ENCODE results near the gene PARP3. TPM values are rescaled to one million over a fixed set of nuclear protein-coding genes. Genes with fewer than 3 reads are reported as not detected.
"Not testable (repeated sequence)": the region's sequence is repeated elsewhere in the genome, so short reads cannot be mapped to it uniquely, and the experiment has no call there.

PARP3 gene
- total and polyA plus RNA-seq, 10 of the 15 experiments (the other 5 are each of a cell fraction or from before 2014, with no cell fraction given), result 2.1 to 31.2 (median 19.5) TPM

GRCh38 chr3:51988286-51989146, 46.4 kb downstream of the PARP3 start:
- in situ Hi-C loops (cut with MboI), result no loop called here
- H3K9me3 ChIP-seq (replicated peaks; ENCODE audit: control insufficient read depth, insufficient read depth, low read length), result no peaks in the 10 kb centered on the region
- DNase-seq (ENCODE audit: low read depth, low spot score), result no peak
- SMC1A ChIA-PET (ENCODE audit: uncharacterized antibody, unreplicated experiment), result no interaction called here
- TF ChIP-seq POLR2A (IDR thresholded peaks at IDR 0.05; ENCODE audit: low read depth, low read length) (0 out of 2 replicates have a peak, but pooled peaks have one; percentile 27), BHLHE40 (IDR thresholded peaks at IDR 0.05; ENCODE audit: borderline replicate concordance in 1 of 2, low read depth in 2 of 2, low read length in 1 of 2) (no peak), ZNF24 (IDR thresholded peaks at IDR 0.05) (no peak), CBX3 (IDR thresholded peaks at IDR 0.05; ENCODE audit: borderline replicate concordance, low read depth) (no peak)
- RAD21 ChIA-PET (ENCODE audit: unreplicated experiment), result no interaction called here
- H3K27ac ChIP-seq (ENCODE audit: control insufficient read depth, insufficient read depth), result no peak overlapping the region
- FAIRE-seq, result no peak
- H4K20me1 ChIP-seq (ENCODE audit: control insufficient read depth, insufficient read depth), result 0 out of 2 replicates have a peak, but pooled peaks cover 6% of the 10 kb centered on the region
- no TSS peak for BruUV-seq (replicated peaks)
- no peaks in the 10 kb centered on the region for H3K27me3 ChIP-seq (replicated peaks in 1 of 2; ENCODE audit: control insufficient read depth in 2 of 2, insufficient read depth in 2 of 2, low read length in 1 of 2)
- peaks cover 12% of the 10 kb centered on the region for H3K79me2 ChIP-seq (ENCODE audit: control insufficient read depth, insufficient read depth, low read length)
- no peak overlapping the region for H3K4me2 ChIP-seq (ENCODE audit: control insufficient read depth, insufficient read depth)
- ATAC-seq, result no peak
- H2AFZ ChIP-seq (ENCODE audit: control insufficient read depth, low read depth, low read length), result no peak overlapping the region
- CTCF ChIA-PET, result no interaction called here
- H3K4me1 ChIP-seq (ENCODE audit: control insufficient read depth, insufficient read depth, low read length), result peaks cover 3% of the 10 kb centered on the region
- H3K36me3 ChIP-seq (ENCODE audit: control insufficient read depth in 2 of 2, insufficient read depth in 2 of 2, low read length in 1 of 2), result peaks cover 5 to 7% of the 10 kb centered on the region in 2 experiments; a peak in 3 of 4 replicates
- intact Hi-C loops (cut with micrococcal nuclease; ENCODE audit: unreplicated experiment), result no loop called here
- POLR2A ChIA-PET, result no interaction called here
- no peak overlapping the region for H3K9ac ChIP-seq (ENCODE audit: control insufficient read depth, insufficient read depth, low read length)
- no peak overlapping the region for H3K4me3 ChIP-seq
- 63% methylated on average over 15 of the region's 15 CpGs for WGBS (ENCODE audit: insufficient coverage, insufficient replicate concordance, low lambda C conversion rate, missing lambda C conversion rate)

GRCh38 chr3:51990501-51990971, 48.4 kb downstream of the PARP3 start:
- H3K4me2 ChIP-seq (ENCODE audit: control insufficient read depth, insufficient read depth); H3K9me3 ChIP-seq (replicated peaks; ENCODE audit: control insufficient read depth, insufficient read depth, low read length); H2AFZ ChIP-seq (ENCODE audit: control insufficient read depth, low read depth, low read length); FAIRE-seq; H4K20me1 ChIP-seq (ENCODE audit: control insufficient read depth, insufficient read depth); H3K9ac ChIP-seq (ENCODE audit: control insufficient read depth, insufficient read depth, low read length); in situ Hi-C loops (cut with MboI); intact Hi-C loops (cut with micrococcal nuclease; ENCODE audit: unreplicated experiment); ATAC-seq; DNase-seq (ENCODE audit: low read depth, low spot score); H3K27ac ChIP-seq (ENCODE audit: control insufficient read depth, insufficient read depth); H3K27me3 ChIP-seq (replicated peaks in 1 of 2; ENCODE audit: control insufficient read depth in 2 of 2, insufficient read depth in 2 of 2, low read length in 1 of 2); H3K4me3 ChIP-seq; BruUV-seq (replicated peaks); H3K4me1 ChIP-seq (ENCODE audit: control insufficient read depth, insufficient read depth, low read length); SMC1A ChIA-PET (ENCODE audit: uncharacterized antibody, unreplicated experiment): not testable (repeated sequence)
- WGBS (ENCODE audit: insufficient coverage, insufficient replicate concordance, low lambda C conversion rate, missing lambda C conversion rate), result 94% methylated on average over 34 of the region's 38 CpGs
- CTCF ChIA-PET, result interaction anchor here (1.4 kb wide), 2 partner anchors 11 to 48 kb away, joined by 5 to 6 read pairs; partner anchors contain the start of gene PARP3
- Histone ChIP-seq H3K36me3 (ENCODE audit: control insufficient read depth in 2 of 2, insufficient read depth in 2 of 2, low read length in 1 of 2) (peaks cover 14 to 16% of the 10 kb centered on the region in 2 experiments), H3K79me2 (ENCODE audit: control insufficient read depth, insufficient read depth, low read length) (peaks cover 30% of the 10 kb centered on the region)
- RAD21 ChIA-PET (ENCODE audit: unreplicated experiment), result interaction anchor here (0.6 kb wide), 1 partner anchor 17 kb away, joined by 3 read pairs; the partner anchor contains the start of gene ABHD14B
- POLR2A ChIA-PET, result interaction anchor here (1.0 kb wide), 1 partner anchor 8 kb away, joined by 3 read pairs; no protein-coding TSS in a partner anchor

Measured in GM12878 (cell line).